GM12878 (cell line): ENCODE data around the gene CSTPP1. TPM values are rescaled to one million over a fixed set of nuclear protein-coding genes. Genes with fewer than 3 reads are reported as not detected.

Experiments used
- ATAC-seq: fragments of 200-7000 bp; cut with Tn5 transposase; 3 replicates; pipeline ENCODE4 v1.9.1; 2020; ENCODE audit warnings: mild to moderate bottlenecking, moderate library complexity
- BruUV-seq: library from RNA; stranded (reverse); fragments of 400-500 nt; replicated peaks from 2 replicates; lab custom pipeline; 2021; lab: Mats Ljungman, UMichigan
- CTCF ChIA-PET: fragments of 300-600 bp; sonication (Branson Sonifier 250); formaldehyde crosslinking; extraction: SDS; loops from one replicate; lab custom pipeline; 2021; ENCODE audit warnings: inconsistent platforms; lab: Yijun Ruan, JAX
- POLR2A ChIA-PET: fragments of 350-600 bp; formaldehyde crosslinking; extraction: SDS; loops from one replicate; lab custom pipeline; 2021; ENCODE audit warnings: inconsistent platforms; lab: Charles Lee
- RAD21 ChIA-PET: fragments of 300-600 bp; sonication (Branson Sonifier 250); formaldehyde crosslinking; loops from one replicate; lab custom pipeline; 2023; ENCODE audit warnings: antibody characterized with exemption; ENCODE audit not compliant: unreplicated experiment; lab: Charles Lee
- SMC1A ChIA-PET: fragments of 300-600 bp; sonication (Branson Sonifier 250); formaldehyde crosslinking; loops from one replicate; lab custom pipeline; 2023; ENCODE audit not compliant: unreplicated experiment, uncharacterized antibody; lab: Charles Lee
- DNase-seq: peaks from one replicate; pipeline ENCODE4 v3.0.0-alpha.2; 2011; ENCODE audit warnings: low read depth, low spot score
- FAIRE-seq: peaks from 3 replicates; lab custom pipeline; 2011; peaks lifted over from hg19 to GRCh38; lab: Jason Lieb, UNC
- H2AFZ ChIP-seq: 2 replicates; pipeline ENCODE4 v1.6.0; 2011; ENCODE audit warnings: low read depth, low read length, control low read depth; ENCODE audit not compliant: control insufficient read depth
- H3K27ac ChIP-seq: 2 replicates; pipeline ENCODE4 v1.5.1; 2011; ENCODE audit warnings: control low read depth; ENCODE audit not compliant: control insufficient read depth, insufficient read depth
- H3K27me3 ChIP-seq, 2 experiments: replicated peaks in 1 of 2; 2 replicates each; pipeline versions ENCODE4 v1.6.0 to v1.6.1; 2011; ENCODE audit warnings: low read length in 1 of 2; ENCODE audit not compliant: control insufficient read depth in 2 of 2, insufficient read depth in 2 of 2
- H3K36me3 ChIP-seq, 2 experiments: 2 replicates each; pipeline ENCODE4 v1.5.1; 2011; ENCODE audit warnings: low read length in 1 of 2; ENCODE audit not compliant: control insufficient read depth in 2 of 2, insufficient read depth in 2 of 2
- H3K4me1 ChIP-seq: 2 replicates; pipeline ENCODE4 v1.6.1; 2011; ENCODE audit warnings: mild to moderate bottlenecking, low read length, moderate library complexity, mixed read lengths; ENCODE audit not compliant: control insufficient read depth, insufficient read depth
- H3K4me2 ChIP-seq: 2 replicates; pipeline ENCODE4 v1.6.0; 2011; ENCODE audit warnings: control low read depth; ENCODE audit not compliant: control insufficient read depth, insufficient read depth
- H3K4me3 ChIP-seq: fragments of 200-600 bp; sonication (generic); 2 replicates; pipeline ENCODE4 v1.5.1; 2016
- H3K79me2 ChIP-seq: 2 replicates; pipeline ENCODE4 v1.6.0; 2011; ENCODE audit warnings: low read length; ENCODE audit not compliant: control insufficient read depth, insufficient read depth
- H3K9ac ChIP-seq: 2 replicates; pipeline ENCODE4 v1.8.0; 2011; ENCODE audit warnings: low read length, control low read depth, mixed read lengths; ENCODE audit not compliant: control insufficient read depth, insufficient read depth
- H3K9me3 ChIP-seq: replicated peaks from 3 replicates; pipeline ENCODE4 v1.5.1; 2011; ENCODE audit warnings: mild to moderate bottlenecking, low read length; ENCODE audit not compliant: control insufficient read depth, insufficient read depth
- H4K20me1 ChIP-seq: 2 replicates; pipeline ENCODE4 v1.6.0; 2011; ENCODE audit not compliant: control insufficient read depth, insufficient read depth
- CTCF ChIP-seq, 3 experiments: IDR thresholded peaks in 2 of 3; conservative IDR thresholded peaks in 1 of 3; 2 replicates each; pipeline ENCODE4 v1.5.1; 2011; ENCODE audit warnings: low read depth in 3 of 3, low read length in 3 of 3, mild to moderate bottlenecking in 3 of 3, control low read depth in 2 of 3, moderate library complexity in 2 of 3, inconsistent platforms in 1 of 3, mixed read lengths in 1 of 3; ENCODE audit not compliant: control insufficient read depth in 2 of 3, insufficient read depth in 1 of 3; ENCODE audit errors: extremely low read depth in 1 of 3
- EZH2 ChIP-seq: IDR thresholded peaks from 2 replicates; pipeline ENCODE4 v1.6.1; 2012; ENCODE audit warnings: low read depth, mild to moderate bottlenecking, control low read depth, inconsistent platforms, low read length, borderline replicate concordance; ENCODE audit not compliant: control insufficient read depth
- HDAC6 ChIP-seq: fragments of 200-600 bp; sonication (generic); IDR thresholded peaks from one replicate; pipeline ENCODE4 v1.8.0; 2017; ENCODE audit warnings: antibody characterized with exemption; ENCODE audit not compliant: unreplicated experiment
- SPI1 ChIP-seq: IDR thresholded peaks from 2 replicates; pipeline ENCODE4 v1.6.1; 2011; ENCODE audit warnings: low read depth, mild to moderate bottlenecking, low read length, moderate library complexity, borderline replicate concordance; ENCODE audit not compliant: insufficient read depth
- TAF1 ChIP-seq: IDR thresholded peaks from 2 replicates; pipeline ENCODE4 v1.6.1; 2011; ENCODE audit warnings: mild to moderate bottlenecking, low read depth, low read length, borderline replicate concordance
- USF1 ChIP-seq: IDR thresholded peaks from 2 replicates; pipeline ENCODE4 v1.6.1; 2011; ENCODE audit warnings: borderline replicate concordance, low read depth, mild to moderate bottlenecking, moderate library complexity, mixed read lengths, low read length; ENCODE audit not compliant: insufficient read depth; ENCODE audit errors: extremely low read length
- ZSCAN29 ChIP-seq: fragments of 450-650 bp; IDR thresholded peaks from 2 replicates; pipeline ENCODE4 v1.6.1; 2017; ENCODE audit warnings: mild to moderate bottlenecking, moderate library complexity
- WGBS: methylation state at CpG from one replicate; pipeline ENCODE4 v1.1.6; 2016; ENCODE audit warnings: low lambda C conversion rate; ENCODE audit not compliant: insufficient replicate concordance, insufficient coverage; ENCODE audit errors: missing lambda C conversion rate; 5-methylcytosine and 5-hydroxymethylcytosine counted together
- in situ Hi-C: fragments of 300-500 bp; cut with MboI; formaldehyde crosslinking; loops from 9 replicates; pipeline ENCODE4 v1.14.3; 2018; ENCODE audit warnings: mixed read lengths
- intact Hi-C: fragments of 100-400 bp; cut with micrococcal nuclease; formaldehyde crosslinking; loops from one replicate; pipeline ENCODE4 v1.14.2; 2022; ENCODE audit not compliant: unreplicated experiment
- polyA plus RNA-seq, 11 experiments: library from polyadenylated mRNA; depleted of rRNA in 4 of 11; unstranded in 6 of 11; stranded (reverse) in 5 of 11; fragments of >200 nt; fragmentation: Nextera tagmentation in 4 of 11; fragmentation: Illumina TruSeq in 1 of 11; extraction: Ambion mirVana in 4 of 11; extraction: Trizol in 1 of 11; gene quantifications; 1 replicate in 1 of 11; 2 replicates in 10 of 11; pipeline versions ENCODE4 v1.2.1 to v1.2.3, GENCODE V29; 2011 to 2016; ENCODE audit warnings: inconsistent platforms in 2 of 11, missing spikeins in 2 of 11, low read depth in 1 of 11
- total RNA-seq, 4 experiments: library from RNA; depleted of rRNA in 3 of 4; stranded (reverse); fragments of >200 nt in 3 of 4; fragmentation: Illumina TruSeq in 1 of 4; extraction: Trizol in 1 of 4; gene quantifications; 2 replicates each; pipeline versions ENCODE4 v1.2.1 to v1.2.3, GENCODE V29; 2013 to 2021

The CSTPP1 gene
- total and polyA plus RNA-seq, 10 of the 15 experiments (the other 5 are each of a cell fraction or from before 2014, with no cell fraction given), result 7.1 to 23.4 (median 17.5) TPM

- no peak for TF ChIP-seq TAF1
- TF ChIP-seq USF1, result no peak
- no peak for TF ChIP-seq HDAC6
- no peak for TF ChIP-seq EZH2
- no peak for TF ChIP-seq ZSCAN29
- no peak for TF ChIP-seq CTCF (IDR thresholded peaks at IDR 0.05 in 2 of 3, conservative IDR thresholded peaks at IDR 0.05 in 1 of 3; ENCODE audit: control insufficient read depth in 2 of 3, extremely low read depth in 1 of 3, insufficient read depth in 1 of 3, low read depth in 3 of 3, low read length in 3 of 3)
These were observed 107.6 kb downstream of the CSTPP1 start (continued) for GRCh38 chr11:47044119-47044518.

GRCh38 chr11:47047972-47048371, 111.4 kb downstream of the CSTPP1 start:
- Histone ChIP-seq H3K79me2 (no peaks in the 10 kb centered on the region), H3K27ac (no peak overlapping the region), H3K9ac (no peak overlapping the region), H3K4me3 (no peak overlapping the region), H3K9me3 (no peaks in the 10 kb centered on the region), H4K20me1 (no peaks in the 10 kb centered on the region), H3K36me3 (no peaks in the 10 kb centered on the region; a peak in 1 of 4 replicates), H2AFZ (no peak overlapping the region), H3K4me2 (no peak overlapping the region)
- in situ Hi-C loops (no loop called here), intact Hi-C loops (no loop called here)
- ChIA-PET SMC1A (no interaction called here), CTCF (no interaction called here), POLR2A (no interaction called here), RAD21 (no interaction called here)
- FAIRE-seq, result no peak
- DNase-seq, result no peak
- BruUV-seq, result no TSS peak
- peak; percentile 64 for ATAC-seq
- TF ChIP-seq SPI1 (peak; percentile 60; the same call in 1 of the 2 replicates), CTCF (IDR thresholded peaks at IDR 0.05 in 2 of 3, conservative IDR thresholded peaks at IDR 0.05 in 1 of 3; ENCODE audit: control insufficient read depth in 2 of 3, extremely low read depth in 1 of 3, insufficient read depth in 1 of 3, low read depth in 3 of 3, low read length in 3 of 3) (no peak)
- TF ChIP-seq, all 136 proteins: peak for 1
- WGBS, result 85% methylated on average over 1 of the region's 1 CpG
- Histone ChIP-seq H3K4me1 (peaks cover 5% of the 10 kb centered on the region), H3K27me3 (no peaks in the 10 kb centered on the region)
